AG09309 (cell line): ENCODE results near the gene TRIM63.

Experiments
- DNase-seq: peaks from one replicate; pipeline ENCODE4 v3.0.0-alpha.2; 2010; ENCODE audit warnings: low read depth
- H3K4me3 ChIP-seq: 2 replicates; pipeline ENCODE4 v1.5.1; 2011; ENCODE audit warnings: mild to moderate bottlenecking, low read depth, low read length, moderate library complexity; ENCODE audit not compliant: control insufficient read depth
- TF ChIP-seq, protein P1 (sequence below): IDR thresholded peaks from 2 replicates; pipeline ENCODE4 v1.5.1; 2011; ENCODE audit warnings: mild to moderate bottlenecking, low read depth, low read length, inconsistent platforms; ENCODE audit not compliant: insufficient read depth, control insufficient read depth; ENCODE audit errors: missing control alignments

Gene TRIM63

DNA sequence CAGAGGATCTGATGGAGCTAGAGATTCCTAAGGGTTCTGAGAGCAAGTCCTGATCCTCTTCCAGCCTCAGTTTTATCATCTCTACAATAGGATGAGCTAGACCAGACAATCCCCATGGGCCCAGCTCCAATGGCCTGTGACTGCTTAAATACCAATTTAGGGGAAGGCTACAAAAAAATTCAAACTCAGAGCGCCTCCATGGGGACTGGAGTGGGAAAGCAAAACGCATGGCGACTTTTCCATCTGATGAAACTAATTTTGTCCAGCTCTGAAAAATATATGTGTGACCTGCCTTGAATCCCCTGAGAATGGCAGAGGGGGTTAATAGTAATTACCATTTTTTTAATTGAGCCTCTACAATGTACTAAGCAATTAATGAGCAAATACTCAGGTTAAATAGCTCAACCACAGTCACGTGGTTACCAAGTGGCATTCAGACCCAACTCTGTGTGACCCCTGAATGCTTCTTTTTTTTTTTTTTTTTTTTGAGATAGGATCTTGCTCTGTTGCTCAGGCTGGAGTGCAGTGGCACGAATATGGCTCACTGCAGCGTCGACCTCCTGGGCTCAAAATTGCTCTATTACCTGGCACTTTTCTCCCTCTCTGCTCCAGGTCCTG, 37.5 kb downstream of the TRIM63 start:
- DNase-seq = no peak
- TF ChIP-seq, protein P1, sequence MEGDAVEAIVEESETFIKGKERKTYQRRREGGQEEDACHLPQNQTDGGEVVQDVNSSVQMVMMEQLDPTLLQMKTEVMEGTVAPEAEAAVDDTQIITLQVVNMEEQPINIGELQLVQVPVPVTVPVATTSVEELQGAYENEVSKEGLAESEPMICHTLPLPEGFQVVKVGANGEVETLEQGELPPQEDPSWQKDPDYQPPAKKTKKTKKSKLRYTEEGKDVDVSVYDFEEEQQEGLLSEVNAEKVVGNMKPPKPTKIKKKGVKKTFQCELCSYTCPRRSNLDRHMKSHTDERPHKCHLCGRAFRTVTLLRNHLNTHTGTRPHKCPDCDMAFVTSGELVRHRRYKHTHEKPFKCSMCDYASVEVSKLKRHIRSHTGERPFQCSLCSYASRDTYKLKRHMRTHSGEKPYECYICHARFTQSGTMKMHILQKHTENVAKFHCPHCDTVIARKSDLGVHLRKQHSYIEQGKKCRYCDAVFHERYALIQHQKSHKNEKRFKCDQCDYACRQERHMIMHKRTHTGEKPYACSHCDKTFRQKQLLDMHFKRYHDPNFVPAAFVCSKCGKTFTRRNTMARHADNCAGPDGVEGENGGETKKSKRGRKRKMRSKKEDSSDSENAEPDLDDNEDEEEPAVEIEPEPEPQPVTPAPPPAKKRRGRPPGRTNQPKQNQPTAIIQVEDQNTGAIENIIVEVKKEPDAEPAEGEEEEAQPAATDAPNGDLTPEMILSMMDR = no peak
- H3K4me3 ChIP-seq = no peak overlapping the region

DNA sequence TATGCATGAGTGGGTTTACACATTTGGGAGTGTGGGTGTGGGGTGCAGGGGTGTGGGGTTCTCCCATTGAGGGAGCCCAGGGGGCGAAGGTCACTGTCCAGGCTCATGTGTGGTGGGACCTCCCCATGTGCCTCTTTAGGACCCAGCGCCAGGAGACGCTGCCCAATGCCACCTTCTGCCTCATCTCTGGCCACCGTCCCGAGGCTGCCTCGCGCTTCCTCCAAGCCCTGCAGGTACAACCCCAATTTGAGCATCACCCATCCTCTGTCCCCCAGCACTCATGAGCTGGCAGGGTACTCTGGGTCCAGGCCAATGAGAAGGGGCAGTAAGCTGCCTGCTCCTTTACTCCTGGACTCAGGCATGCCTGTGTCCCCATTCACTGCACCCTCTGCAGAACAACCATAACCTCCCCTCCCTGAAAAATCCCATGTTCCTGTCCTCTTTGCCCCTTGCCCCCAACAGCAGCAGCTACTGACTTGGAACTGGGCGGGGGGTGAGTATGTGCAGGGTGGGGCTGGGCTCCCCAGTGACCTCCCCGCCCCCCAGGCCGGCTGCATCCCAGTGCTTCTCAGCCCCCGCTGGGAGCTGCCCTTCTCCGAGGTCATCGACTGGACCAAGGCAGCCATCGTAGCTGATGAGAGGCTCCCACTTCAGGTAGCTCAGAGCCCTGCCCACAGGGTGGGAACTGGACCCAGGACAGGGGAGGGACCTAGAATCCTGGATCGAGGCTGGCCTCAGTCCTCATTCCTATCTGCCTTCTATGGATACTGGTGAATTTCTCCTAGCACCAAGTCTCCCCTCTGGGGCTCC, 38.2 kb downstream of the TRIM63 start:
- DNase-seq = no peak
- TF ChIP-seq, protein P1 = no peak
- H3K4me3 ChIP-seq = no peak overlapping the region

DNA sequence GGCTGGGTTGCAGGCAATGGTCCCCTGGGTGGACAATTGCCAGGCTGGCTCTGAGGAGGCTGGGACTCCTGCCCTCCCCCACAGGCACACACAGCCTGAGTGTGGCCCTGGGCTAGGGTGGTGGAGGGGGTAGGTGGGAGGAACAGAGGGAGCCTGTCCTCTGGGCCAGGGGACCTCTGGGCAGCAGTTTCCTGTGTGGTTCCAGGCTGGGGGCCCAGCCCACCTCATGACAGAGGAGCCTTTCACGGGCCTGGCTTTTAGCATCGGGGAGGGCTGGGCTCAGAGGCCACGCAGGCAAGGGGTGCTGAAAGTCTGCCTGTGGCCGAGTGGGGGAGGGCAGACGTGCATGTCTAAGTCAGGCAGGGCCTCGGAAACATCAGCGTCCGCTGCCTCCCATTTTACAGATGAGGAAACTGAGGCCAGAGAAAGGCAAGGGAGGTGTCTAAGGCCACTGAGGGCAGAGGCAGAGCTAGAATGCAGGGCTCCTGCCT, 38.9 kb downstream of the TRIM63 start:
- no peak for DNase-seq
- TF ChIP-seq, protein P1 = no peak
- H3K4me3 ChIP-seq = no peak overlapping the region

DNA sequence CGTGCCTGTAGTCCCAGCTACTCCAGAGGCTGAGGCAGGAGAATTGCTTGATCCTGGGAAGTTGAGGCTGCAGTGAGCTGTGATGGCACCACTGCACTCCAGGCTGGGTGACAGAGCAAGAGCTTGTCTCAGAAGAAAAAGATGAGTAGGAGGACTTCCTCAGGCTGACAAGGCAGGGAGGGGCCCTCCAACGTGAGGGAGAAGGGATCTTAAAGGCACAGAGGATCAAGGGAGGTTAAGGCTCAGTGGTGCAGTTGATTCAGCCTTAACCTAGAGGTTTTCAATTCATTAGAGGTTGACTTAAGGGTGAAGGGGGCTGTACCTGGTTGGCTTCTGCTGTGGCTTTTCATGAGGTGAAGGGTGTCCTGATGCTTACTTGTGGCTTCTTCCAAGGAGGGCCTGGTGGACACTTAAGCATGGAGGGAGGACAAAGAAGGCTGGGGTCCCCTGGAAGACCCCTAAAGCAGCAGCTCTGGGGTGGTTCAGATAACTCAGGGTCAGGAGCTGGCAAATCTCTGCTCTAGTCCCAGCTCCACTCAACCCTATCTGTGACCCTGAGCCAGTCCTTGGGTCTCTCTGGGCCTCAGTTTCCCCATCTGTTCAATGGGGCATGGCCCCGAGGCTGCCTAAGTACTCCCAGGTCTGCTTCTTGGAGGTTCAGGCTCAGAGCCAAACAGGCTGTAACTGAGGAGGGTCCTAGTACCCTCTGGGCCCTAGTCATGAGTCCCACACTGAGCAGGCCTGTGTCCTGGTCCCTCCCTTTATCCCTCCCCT, 39.5 kb downstream of the TRIM63 start:
- no peak overlapping the region for H3K4me3 ChIP-seq
- TF ChIP-seq, protein P1 = no peak
- no peak for DNase-seq

DNA sequence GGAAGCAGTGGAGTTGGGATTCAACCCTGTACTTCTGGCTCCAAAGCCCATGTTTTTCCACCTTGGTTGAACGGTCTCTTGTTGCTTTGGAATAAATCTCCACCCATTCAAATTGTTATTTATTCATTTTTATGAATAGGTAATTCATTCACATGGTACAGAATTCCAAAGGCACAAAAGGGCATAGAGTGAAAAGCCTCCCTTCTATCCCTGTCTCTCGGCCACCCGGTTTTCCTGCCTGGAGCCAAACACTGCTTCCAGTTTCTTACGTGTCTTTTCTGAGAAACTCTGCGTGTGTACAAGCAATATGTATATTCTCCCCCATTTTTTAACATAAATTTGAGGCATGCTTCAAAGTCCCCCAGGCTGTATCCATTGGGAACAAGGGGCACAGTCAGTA, 41.9 kb downstream of the TRIM63 start:
- DNase-seq = no peak
- no peak overlapping the region for H3K4me3 ChIP-seq
- TF ChIP-seq, protein P1 = no peak

DNA sequence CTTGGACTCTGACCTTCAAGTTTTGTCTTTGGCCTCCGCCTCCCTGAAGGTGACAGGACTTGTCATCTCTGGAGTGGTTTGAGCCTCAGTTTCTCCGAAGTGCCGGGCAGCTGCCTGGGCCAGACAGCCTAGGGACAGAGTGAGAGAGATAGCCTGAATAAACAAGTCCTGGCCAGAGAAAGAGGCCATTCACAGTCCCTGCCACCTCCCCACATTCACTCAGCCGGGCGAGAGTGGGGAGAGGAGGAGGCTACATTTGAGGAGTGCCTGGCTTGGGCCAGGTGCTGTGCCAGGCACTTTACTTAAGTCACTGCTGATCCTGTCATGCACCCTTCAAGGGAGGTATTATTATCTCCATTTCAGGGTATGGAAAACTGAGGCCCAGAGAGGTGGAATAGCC, 42.4 kb downstream of the TRIM63 start:
- TF ChIP-seq, protein P1 = no peak
- no peak for DNase-seq
- H3K4me3 ChIP-seq = no peak overlapping the region
